ENCODE measurements around the gene CMYA5.
"Not testable (repeated sequence)": the region's sequence is repeated elsewhere in the genome, so short reads cannot be mapped to it uniquely, and the experiment has no call there.

Gene CMYA5

DNA sequence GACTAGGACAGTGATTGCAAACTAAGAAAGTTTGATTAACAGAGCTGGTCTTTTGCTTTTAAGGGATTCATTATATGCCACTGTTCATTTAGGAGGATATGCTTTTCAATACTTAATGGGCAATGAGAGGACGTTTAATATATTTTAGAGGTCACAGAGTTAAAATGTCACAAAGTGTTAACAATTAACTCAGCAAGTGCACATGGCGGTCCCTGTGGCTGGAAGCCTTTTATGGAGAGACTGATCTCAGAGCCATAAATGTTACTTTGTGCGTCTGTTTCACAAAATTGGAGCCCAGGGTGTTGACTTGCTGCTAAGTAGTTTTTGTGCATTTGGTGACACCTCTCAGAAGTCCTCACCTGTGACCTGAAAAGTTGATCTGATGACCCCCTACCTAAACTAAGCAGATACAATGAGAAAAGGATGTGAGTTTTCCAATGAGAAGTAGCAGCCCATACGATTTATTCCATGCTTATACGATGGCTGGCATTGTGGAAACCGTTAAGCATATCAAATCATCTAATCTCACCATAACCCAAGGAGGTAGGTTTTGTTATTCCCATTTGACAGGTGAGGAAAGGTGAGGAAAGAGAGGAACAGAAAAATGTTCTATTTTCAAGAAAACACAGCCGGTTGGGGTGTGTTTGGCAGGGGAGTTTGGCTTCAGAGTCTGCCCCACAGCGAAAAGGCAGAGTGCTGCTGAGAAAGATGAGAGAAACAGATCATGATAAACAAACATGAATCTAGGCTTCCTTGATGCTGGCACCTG lies 64.4 kb downstream of the CMYA5 start:
- no peak overlapping the region for H3K4me3 ChIP-seq (ENCODE audit: low read length)
- no peaks in the 10 kb centered on the region for H3K4me1 ChIP-seq (ENCODE audit: control insufficient read depth, insufficient read depth, low read length)
- H3K27me3 ChIP-seq (replicated peaks; ENCODE audit: control insufficient read depth, insufficient read depth, low read length), result no peaks in the 10 kb centered on the region
- DNase-seq (ENCODE audit: low read depth), result no peak
- H3K9me3 ChIP-seq (ENCODE audit: control insufficient read depth, low read length), result no peaks in the 10 kb centered on the region
- H3K9ac ChIP-seq (ENCODE audit: low read length), result no peak overlapping the region
- peaks cover 16% of the 10 kb centered on the region for H3K36me3 ChIP-seq (ENCODE audit: control insufficient read depth, insufficient read depth, low read length, severe bottlenecking)

DNA sequence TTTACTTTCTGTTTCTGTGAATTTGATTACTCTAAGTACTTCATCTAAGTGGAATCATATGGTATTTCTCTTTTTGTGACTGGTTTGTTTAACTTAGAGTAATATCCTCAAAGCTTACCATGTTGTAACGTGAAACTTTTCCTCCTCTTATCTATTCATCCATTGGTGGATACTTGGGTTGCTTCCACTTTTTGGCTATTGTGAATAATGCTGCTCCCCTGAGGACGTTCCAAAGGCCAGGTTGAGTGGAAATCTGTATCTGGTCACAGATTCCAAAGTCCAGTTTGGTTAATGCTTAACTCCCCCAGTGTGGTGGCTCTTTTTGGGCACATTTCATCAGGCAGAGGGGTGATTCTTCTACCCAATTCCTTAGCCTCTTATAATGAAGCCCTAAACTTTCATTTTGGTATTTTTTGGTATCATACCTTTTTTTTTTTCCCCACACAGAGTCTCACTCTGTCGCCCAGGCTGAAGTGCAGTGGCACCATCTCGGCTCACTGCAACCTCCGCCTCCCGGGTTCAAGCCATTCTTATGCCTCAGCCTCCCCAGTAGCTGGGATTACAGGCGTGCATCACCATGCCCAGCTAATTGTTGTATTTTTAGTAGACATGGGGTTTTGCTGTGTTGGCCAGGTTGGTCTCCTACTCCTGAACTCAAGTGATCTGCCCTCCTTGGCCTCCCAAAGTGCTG lies 65.4 kb downstream of the CMYA5 start:
- peaks cover 3% of the 10 kb centered on the region for H3K4me1 ChIP-seq (ENCODE audit: control insufficient read depth, insufficient read depth, low read length)
- peaks cover 13% of the 10 kb centered on the region for H3K36me3 ChIP-seq (ENCODE audit: control insufficient read depth, insufficient read depth, low read length, severe bottlenecking)
- H3K9me3 ChIP-seq (ENCODE audit: control insufficient read depth, low read length), result no peaks in the 10 kb centered on the region
- no peak overlapping the region for H3K9ac ChIP-seq (ENCODE audit: low read length)
- DNase-seq (ENCODE audit: low read depth), result peak; percentile 5
- H3K27me3 ChIP-seq (replicated peaks; ENCODE audit: control insufficient read depth, insufficient read depth, low read length), result no peaks in the 10 kb centered on the region
- H3K4me3 ChIP-seq (ENCODE audit: low read length), result no peak overlapping the region

DNA sequence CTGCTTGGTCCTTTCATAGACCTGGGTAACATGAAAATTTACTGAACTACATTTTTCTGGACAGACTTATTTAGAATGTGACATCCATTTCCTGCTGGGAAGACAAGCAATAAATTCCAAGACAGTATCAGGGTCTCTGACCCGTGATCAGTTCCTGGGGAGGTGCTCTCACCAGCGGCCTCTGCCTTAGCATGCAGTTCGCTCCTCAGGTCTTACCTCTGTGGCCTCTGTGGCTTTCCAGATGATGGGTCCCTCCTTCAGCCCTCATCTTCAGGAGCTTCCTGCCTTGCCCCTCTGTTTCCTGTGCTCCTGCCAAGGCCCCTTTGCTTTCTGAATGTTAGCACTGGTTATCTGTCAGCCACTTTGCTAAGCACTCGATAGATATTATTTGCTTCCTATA lies 66.4 kb downstream of the CMYA5 start:
- H3K4me3 ChIP-seq (ENCODE audit: low read length), result no peak overlapping the region
- peaks cover 3% of the 10 kb centered on the region for H3K4me1 ChIP-seq (ENCODE audit: control insufficient read depth, insufficient read depth, low read length)
- peaks cover 13% of the 10 kb centered on the region for H3K36me3 ChIP-seq (ENCODE audit: control insufficient read depth, insufficient read depth, low read length, severe bottlenecking)
- DNase-seq (ENCODE audit: low read depth), result no peak
- no peak overlapping the region for H3K9ac ChIP-seq (ENCODE audit: low read length)
- H3K9me3 ChIP-seq (ENCODE audit: control insufficient read depth, low read length), result no peaks in the 10 kb centered on the region
- H3K27me3 ChIP-seq (replicated peaks; ENCODE audit: control insufficient read depth, insufficient read depth, low read length), result no peaks in the 10 kb centered on the region

DNA sequence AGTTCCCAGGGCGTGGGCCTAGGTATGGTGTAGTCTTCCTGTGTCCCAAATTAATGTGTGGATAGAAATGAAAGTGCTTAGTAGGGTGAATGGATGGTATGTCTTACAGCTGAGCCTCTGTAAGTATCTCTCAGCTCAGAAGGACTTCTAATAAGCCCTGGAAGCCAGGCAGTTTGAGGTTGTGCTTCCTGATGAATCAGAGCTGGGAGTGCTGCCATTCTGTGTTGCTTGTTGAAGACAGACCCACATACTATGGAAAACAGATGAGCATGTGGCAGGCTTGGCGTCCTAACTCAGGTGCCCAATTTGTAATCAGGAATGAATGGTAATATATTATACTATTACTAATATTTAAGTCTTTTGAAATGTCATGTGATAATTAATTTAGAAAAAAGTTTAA lies 69.8 kb downstream of the CMYA5 start:
- Histone ChIP-seq H3K9ac (ENCODE audit: low read length) (no peak overlapping the region), H3K36me3 (ENCODE audit: control insufficient read depth, insufficient read depth, low read length, severe bottlenecking) (peaks cover 24% of the 10 kb centered on the region), H3K9me3 (ENCODE audit: control insufficient read depth, low read length) (no peaks in the 10 kb centered on the region), H3K4me3 (ENCODE audit: low read length) (no peak overlapping the region), H3K27me3 (replicated peaks; ENCODE audit: control insufficient read depth, insufficient read depth, low read length) (no peaks in the 10 kb centered on the region), H3K4me1 (ENCODE audit: control insufficient read depth, insufficient read depth, low read length) (peaks cover 3% of the 10 kb centered on the region)
- DNase-seq (ENCODE audit: low read depth), result peak; percentile 67

DNA sequence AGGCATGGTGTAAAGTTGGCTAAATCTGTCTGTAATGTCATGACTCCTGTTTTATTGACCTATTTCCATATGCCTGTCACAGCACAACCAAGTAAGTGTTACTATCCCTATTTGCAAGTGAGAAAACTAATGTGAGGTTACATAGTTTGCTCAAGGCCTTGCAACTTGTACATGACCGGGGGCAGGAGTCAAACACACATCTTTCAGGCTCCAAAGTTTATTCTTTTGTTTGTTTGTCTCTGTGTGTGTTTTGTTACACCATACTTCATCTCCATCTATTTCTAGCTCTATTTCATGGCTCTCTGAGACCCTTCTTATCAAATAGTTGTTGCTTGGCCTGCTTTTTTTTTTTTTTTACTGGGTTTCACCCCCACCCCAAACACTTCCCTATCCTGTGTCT lies 70.2 kb downstream of the CMYA5 start:
- peaks cover 24% of the 10 kb centered on the region for H3K36me3 ChIP-seq (ENCODE audit: control insufficient read depth, insufficient read depth, low read length, severe bottlenecking)
- H3K27me3 ChIP-seq (replicated peaks; ENCODE audit: control insufficient read depth, insufficient read depth, low read length), result no peaks in the 10 kb centered on the region
- H3K4me3 ChIP-seq (ENCODE audit: low read length), result no peak overlapping the region
- H3K9me3 ChIP-seq (ENCODE audit: control insufficient read depth, low read length), result no peaks in the 10 kb centered on the region
- no peak overlapping the region for H3K9ac ChIP-seq (ENCODE audit: low read length)
- DNase-seq (ENCODE audit: low read depth), result no peak
- peaks cover 3% of the 10 kb centered on the region for H3K4me1 ChIP-seq (ENCODE audit: control insufficient read depth, insufficient read depth, low read length)

DNA sequence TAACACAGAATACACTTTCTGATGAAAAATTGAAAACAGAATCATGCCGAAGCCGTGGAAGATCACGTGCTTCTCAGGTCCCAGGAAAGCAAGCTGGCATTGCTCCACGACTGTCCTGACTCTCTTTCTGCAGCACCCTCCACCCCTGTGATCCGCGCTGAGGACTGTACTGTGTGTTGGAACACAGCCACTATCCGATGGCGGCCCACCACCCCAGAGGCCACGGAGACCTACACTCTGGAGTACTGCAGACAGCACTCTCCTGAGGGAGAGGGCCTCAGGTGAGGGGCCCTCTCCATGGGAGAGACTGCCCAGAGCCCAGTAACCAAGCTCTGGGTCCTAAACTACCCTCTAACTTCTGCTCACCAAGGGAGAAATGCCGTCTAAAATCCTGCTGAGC lies 73.3 kb downstream of the CMYA5 start:
- Histone ChIP-seq H3K4me1 (ENCODE audit: control insufficient read depth, insufficient read depth, low read length) (peaks cover 3% of the 10 kb centered on the region), H3K36me3 (ENCODE audit: control insufficient read depth, insufficient read depth, low read length, severe bottlenecking) (peaks cover 20% of the 10 kb centered on the region), H3K9me3 (ENCODE audit: control insufficient read depth, low read length) (no peaks in the 10 kb centered on the region), H3K27me3 (replicated peaks; ENCODE audit: control insufficient read depth, insufficient read depth, low read length) (no peaks in the 10 kb centered on the region), H3K9ac (ENCODE audit: low read length) (no peak overlapping the region), H3K4me3 (ENCODE audit: low read length) (no peak overlapping the region)
- DNase-seq (ENCODE audit: low read depth), result no peak

DNA sequence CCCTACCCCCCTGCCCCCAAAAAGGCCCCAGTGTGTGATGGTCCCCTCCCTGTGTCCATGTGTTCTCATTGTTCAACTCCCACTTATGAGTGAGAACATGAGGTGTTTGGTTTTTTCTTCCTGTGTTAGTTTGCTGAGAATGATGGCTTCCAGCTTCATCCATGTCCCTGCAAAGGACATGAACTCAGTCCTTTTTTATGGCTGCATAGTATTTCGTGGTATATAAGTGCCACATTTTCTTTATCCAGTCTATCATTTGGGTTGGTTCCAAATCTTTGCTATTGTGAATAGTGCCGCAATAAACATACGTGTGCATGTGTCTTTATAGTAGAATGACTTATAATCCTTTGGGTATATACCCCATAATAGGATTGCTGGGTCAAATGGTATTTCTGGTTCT lies 74.5 kb downstream of the CMYA5 start:
- not testable (repeated sequence) for H3K4me3 ChIP-seq (ENCODE audit: low read length); DNase-seq (ENCODE audit: low read depth); H3K9ac ChIP-seq (ENCODE audit: low read length); H3K27me3 ChIP-seq (replicated peaks; ENCODE audit: control insufficient read depth, insufficient read depth, low read length); H3K4me1 ChIP-seq (ENCODE audit: control insufficient read depth, insufficient read depth, low read length); H3K9me3 ChIP-seq (ENCODE audit: control insufficient read depth, low read length)
- peaks cover 20% of the 10 kb centered on the region for H3K36me3 ChIP-seq (ENCODE audit: control insufficient read depth, insufficient read depth, low read length, severe bottlenecking)

DNA sequence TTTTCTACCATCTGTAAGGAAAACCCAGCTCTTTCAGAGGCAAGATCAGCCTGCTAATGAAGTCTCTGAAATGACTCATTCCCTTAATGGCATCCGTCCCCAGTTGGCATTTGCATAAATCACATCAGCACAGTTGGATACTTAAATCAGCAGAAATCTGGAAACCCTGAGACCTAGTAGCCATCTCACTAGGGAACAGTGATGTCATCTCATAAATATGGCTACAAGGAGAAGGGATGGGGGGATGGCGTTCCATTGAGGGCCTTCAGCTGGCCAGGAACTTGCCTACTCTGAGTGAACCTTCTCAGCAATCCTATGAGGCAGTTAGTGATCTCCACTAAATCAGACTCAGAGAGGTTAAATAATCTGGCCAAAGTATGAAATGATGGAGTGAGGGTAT lies 81.8 kb downstream of the CMYA5 start:
- no peak overlapping the region for H3K4me3 ChIP-seq (ENCODE audit: low read length)
- peaks cover 21% of the 10 kb centered on the region for H3K4me1 ChIP-seq (ENCODE audit: control insufficient read depth, insufficient read depth, low read length)
- H3K36me3 ChIP-seq (ENCODE audit: control insufficient read depth, insufficient read depth, low read length, severe bottlenecking), result no peaks in the 10 kb centered on the region
- H3K27me3 ChIP-seq (replicated peaks; ENCODE audit: control insufficient read depth, insufficient read depth, low read length), result no peaks in the 10 kb centered on the region
- H3K9ac ChIP-seq (ENCODE audit: low read length), result no peak overlapping the region
- no peak for DNase-seq (ENCODE audit: low read depth)
- no peaks in the 10 kb centered on the region for H3K9me3 ChIP-seq (ENCODE audit: control insufficient read depth, low read length)

DNA sequence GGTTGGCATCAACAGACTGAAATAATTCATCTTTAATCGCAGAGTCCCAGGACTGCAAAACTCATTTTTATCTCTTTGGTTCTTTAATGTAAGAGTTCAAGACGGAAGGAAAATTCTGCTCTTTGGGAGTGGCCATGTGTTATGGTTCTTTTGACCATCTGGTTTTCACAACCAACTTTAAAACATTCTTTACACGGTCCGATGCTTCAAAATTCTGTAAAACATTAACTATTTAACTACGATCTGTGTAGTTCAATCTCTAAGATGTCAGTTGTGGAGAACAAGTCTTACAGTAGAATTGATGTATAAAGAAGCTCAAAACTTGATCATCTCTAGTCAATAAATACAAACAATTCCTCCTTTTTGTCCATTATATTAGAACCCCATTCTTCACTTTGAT lies 83.0 kb downstream of the CMYA5 start:
- Histone ChIP-seq H3K4me3 (ENCODE audit: low read length) (no peak overlapping the region), H3K9ac (ENCODE audit: low read length) (no peak overlapping the region), H3K4me1 (ENCODE audit: control insufficient read depth, insufficient read depth, low read length) (peaks cover 21% of the 10 kb centered on the region), H3K36me3 (ENCODE audit: control insufficient read depth, insufficient read depth, low read length, severe bottlenecking) (no peaks in the 10 kb centered on the region), H3K27me3 (replicated peaks; ENCODE audit: control insufficient read depth, insufficient read depth, low read length) (no peaks in the 10 kb centered on the region), H3K9me3 (ENCODE audit: control insufficient read depth, low read length) (no peaks in the 10 kb centered on the region)
- no peak for DNase-seq (ENCODE audit: low read depth)

DNA sequence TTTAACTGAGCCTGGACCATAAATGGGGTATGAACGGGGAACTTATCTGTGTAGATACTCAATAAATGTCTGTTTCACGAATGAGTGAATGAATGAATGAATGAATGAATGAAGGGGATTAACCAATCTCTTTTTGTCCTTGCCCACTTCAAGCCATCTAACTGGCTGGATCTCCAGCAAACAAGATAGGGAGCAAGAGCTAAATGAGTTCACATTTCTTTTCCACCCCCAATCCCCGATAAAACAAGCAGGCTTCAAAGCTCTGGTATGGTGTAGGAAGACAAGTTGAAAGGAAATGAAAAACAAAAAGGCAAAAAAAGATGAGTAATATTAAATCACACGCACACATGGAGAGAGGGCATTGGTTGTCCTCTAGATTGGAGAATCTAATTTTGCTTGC lies 84.0 kb downstream of the CMYA5 start:
- Histone ChIP-seq H3K9ac (ENCODE audit: low read length) (no peak overlapping the region), H3K36me3 (ENCODE audit: control insufficient read depth, insufficient read depth, low read length, severe bottlenecking) (no peaks in the 10 kb centered on the region), H3K4me1 (ENCODE audit: control insufficient read depth, insufficient read depth, low read length) (peaks cover 21% of the 10 kb centered on the region), H3K9me3 (ENCODE audit: control insufficient read depth, low read length) (no peaks in the 10 kb centered on the region), H3K4me3 (ENCODE audit: low read length) (no peak overlapping the region), H3K27me3 (replicated peaks; ENCODE audit: control insufficient read depth, insufficient read depth, low read length) (no peaks in the 10 kb centered on the region)
- DNase-seq (ENCODE audit: low read depth), result no peak

DNA sequence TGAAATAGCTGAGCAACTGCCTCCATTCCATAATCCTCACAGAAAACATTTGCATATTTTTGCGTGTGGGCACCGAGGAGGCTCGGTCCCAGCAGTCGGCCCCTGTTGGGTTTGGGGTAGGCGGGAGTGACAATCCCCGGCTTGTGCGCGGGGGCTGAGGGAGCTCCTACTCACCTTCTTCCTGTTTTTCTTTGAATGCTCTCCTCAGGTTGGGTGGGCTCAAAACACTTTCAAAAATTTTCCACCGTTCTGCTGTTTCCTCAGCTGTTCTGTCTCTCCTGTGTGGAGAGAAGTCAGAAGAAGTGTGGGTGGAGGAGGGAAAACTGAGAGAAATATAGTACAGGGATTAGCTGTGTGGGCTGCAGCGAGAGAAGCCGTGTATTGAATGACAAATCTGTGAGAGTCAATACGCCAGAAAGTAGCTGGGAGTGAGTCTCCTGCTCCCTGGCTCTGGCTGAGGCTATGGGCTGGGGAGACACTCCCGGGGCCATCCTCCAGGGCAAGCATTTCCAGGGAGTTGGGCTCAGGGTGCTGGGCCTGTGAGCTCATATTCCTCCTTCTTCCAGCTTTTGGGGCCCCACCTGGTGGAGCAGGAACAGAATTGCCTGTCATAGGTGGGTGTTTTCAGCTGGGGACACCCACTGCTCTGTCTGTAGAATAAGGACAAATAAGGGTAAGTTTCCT lies 84.7 kb downstream of the CMYA5 start:
- Histone ChIP-seq H3K36me3 (ENCODE audit: control insufficient read depth, insufficient read depth, low read length, severe bottlenecking) (no peaks in the 10 kb centered on the region), H3K9ac (ENCODE audit: low read length) (no peak overlapping the region)
- peak; percentile 23 for DNase-seq (ENCODE audit: low read depth)

More for the DNA sequence above, 84.7 kb downstream of the CMYA5 start:
- Histone ChIP-seq H3K4me3 (ENCODE audit: low read length) (no peak overlapping the region), H3K27me3 (replicated peaks; ENCODE audit: control insufficient read depth, insufficient read depth, low read length) (no peaks in the 10 kb centered on the region), H3K4me1 (ENCODE audit: control insufficient read depth, insufficient read depth, low read length) (peaks cover 21% of the 10 kb centered on the region), H3K9me3 (ENCODE audit: control insufficient read depth, low read length) (no peaks in the 10 kb centered on the region)

All from adipocyte (in vitro differentiated cells).